Coronary artery (tissue), 2 donors: ENCODE data around the gene BMP2K.
"Not testable (repeated sequence)": the region's sequence is repeated elsewhere in the genome, so short reads cannot be mapped to it uniquely, and the experiment has no call there.

Experiments
- DNase-seq: peaks from one replicate; pipeline ENCODE4 v3.0.0-alpha.2; 2017; ENCODE audit warnings: low spot score
- H3K27ac ChIP-seq, 2 donors: fragments of 200-600 bp; sonication (generic); one replicate each; pipeline ENCODE4 v1.5.1; 2016 to 2019
- H3K4me3 ChIP-seq: fragments of 200-600 bp; sonication (generic); 2 replicates; pipeline ENCODE4 v1.5.1; 2016; ENCODE audit warnings: mild to moderate bottlenecking, moderate library complexity
- CTCF ChIP-seq: fragments of 200-600 bp; sonication (generic); IDR thresholded peaks from one replicate; pipeline ENCODE4 v1.5.1; 2019; ENCODE audit warnings: antibody characterized with exemption

Gene BMP2K

GRCh38 chr4:78787392-78788006 is 11.3 kb downstream of the BMP2K start:
- TF ChIP-seq CTCF: no peak
- Histone ChIP-seq H3K4me3 (no peak overlapping the region), H3K27ac (no peak overlapping the region)
- no peak for DNase-seq

GRCh38 chr4:78788007-78788889 is 12.1 kb downstream of the BMP2K start:
- H3K4me3 ChIP-seq: no peak overlapping the region
- no peak overlapping the region for H3K27ac ChIP-seq
- DNase-seq: no peak
- TF ChIP-seq CTCF: no peak

GRCh38 chr4:78795594-78796416 is 19.7 kb downstream of the BMP2K start:
- not testable (repeated sequence) for H3K27ac ChIP-seq, H3K4me3 ChIP-seq, DNase-seq

- TF ChIP-seq CTCF: no peak
- no peak overlapping the region for H3K27ac ChIP-seq
- no peak overlapping the region for H3K4me3 ChIP-seq
- no peak for DNase-seq
These were observed 20.4 kb downstream of the BMP2K start for GRCh38 chr4:78796526-78796925.

GRCh38 chr4:78797777-78798284 is 21.7 kb downstream of the BMP2K start:
- no peak for DNase-seq
- Histone ChIP-seq H3K27ac (no peak overlapping the region), H3K4me3 (no peak overlapping the region)
- no peak for TF ChIP-seq CTCF

GRCh38 chr4:78799551-78800495 is 23.7 kb downstream of the BMP2K start:
- Histone ChIP-seq H3K27ac (no peak overlapping the region), H3K4me3 (no peak overlapping the region)
- TF ChIP-seq CTCF: no peak
- DNase-seq: no peak
